ENCODE measurements around the gene CCDC144A.
"Not testable (repeated sequence)": the region's sequence is repeated elsewhere in the genome, so short reads cannot be mapped to it uniquely, and the experiment has no call there.

CCDC144A gene

DNA sequence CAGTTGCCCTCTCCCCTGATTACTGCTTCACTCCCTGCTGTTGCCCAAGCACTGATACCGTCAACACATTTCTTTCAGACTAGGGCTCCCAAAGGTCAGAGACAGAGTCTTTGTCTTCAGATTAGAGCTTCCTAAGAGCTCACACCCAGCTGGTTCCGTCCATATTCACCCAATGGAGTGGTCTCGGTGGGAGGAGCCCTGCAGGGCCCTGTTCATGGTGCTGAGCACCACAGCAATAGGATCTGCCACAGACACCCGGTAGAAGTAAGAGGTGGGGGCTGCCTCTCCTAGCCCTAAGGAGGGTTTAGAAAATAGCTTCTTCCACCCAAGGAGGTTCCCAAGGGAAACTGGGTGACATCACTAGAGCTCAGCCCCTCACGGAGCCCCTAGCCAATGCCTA lies 128.3 kb downstream of the CCDC144A start:
- no peak for DNase-seq (ENCODE audit: low spot score)

DNA sequence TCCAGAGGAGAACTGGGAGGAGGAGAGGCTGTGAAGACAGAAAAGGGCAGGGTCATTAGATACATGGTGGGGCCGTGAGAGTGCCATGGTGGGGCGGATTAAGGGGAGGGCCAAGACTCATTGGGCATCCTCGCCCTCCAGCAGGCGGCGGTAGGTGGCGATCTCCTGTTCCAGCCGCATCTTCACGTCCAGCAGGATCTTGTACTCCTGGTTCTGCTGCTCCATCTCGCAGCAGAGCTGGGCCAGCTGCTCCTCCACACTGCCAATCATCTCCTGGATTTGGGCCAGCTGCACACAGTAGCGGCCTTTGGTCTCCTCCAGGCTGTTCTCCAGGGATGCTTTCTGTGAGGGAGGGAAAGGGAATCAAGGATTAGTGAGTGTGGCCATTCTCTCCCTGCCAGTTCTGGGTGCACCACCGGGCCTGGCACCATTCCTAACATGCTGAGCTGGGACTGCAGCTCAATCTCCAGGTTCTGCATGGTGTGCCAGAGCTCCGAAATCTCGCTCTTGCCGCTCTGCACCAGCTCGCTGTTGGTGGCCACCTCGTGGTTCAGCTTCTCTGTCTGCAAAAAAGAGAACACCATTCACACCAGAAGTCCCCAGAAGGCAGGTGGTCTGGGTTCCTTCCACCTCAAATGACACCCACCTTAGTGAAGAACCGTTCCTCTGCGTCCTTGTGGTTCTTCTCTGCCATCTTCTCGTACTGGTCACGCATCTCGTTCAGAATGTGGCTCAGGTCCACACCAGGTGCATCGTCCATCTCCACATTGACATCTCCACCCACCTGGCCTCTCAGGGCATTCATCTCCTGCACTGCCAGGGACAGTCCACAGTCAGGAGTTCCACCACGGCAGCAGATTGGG lies 129.0 kb downstream of the CCDC144A start:
- no peak for DNase-seq (ENCODE audit: low spot score)

- no peak for DNase-seq (ENCODE audit: low spot score)
Measured at GRCh38 chr17:16820161-16820877, 130.3 kb downstream of the CCDC144A start.

DNA sequence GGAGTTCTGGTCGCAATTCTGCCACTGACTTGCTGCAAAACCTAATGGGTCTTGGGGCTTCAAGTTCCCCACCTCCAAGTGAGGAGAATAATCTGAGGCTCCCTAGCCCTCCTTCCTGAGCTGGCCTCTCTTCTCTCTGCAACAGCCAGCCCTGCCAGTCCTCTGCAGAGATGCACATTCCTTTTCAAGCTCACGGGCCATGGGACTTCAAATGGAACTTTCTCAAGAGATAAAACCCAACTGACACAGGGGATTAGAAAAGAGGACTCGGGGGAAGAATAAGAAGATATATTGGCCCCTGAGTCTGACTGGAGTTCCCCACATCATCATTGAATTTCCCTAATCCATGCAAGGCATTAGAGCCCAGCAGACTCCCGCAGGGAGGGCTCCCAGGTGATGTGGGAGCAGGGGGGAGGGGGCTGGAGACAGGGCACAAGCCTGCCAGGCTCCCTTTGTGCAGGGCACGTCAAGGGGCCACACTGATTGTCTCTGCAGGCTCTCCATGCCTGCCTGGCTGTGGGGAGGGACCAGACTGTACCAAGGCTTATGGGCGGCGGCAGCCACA lies 131.0 kb downstream of the CCDC144A start:
- no peak for DNase-seq (ENCODE audit: low spot score)

DNA sequence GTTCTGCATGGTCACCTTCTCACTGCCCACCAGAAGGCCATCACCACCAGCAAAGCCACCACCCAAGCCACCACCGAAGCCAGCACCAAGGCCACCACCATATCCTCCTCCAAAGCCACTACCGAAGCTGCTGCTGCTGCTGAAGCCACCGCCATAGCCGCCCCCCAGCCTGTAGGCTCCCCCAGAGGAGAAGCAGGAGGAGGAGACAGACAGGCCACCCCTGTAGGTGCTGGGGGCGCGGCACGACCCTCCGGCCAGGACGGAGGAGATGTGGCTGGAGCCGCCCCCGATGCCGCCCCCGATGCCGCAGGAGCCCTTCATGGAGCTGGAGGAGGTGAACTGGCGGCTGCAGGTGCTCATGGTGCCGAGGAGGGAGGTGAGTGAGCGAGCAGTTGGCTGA lies 132.1 kb downstream of the CCDC144A start:
- DNase-seq (ENCODE audit: low spot score), result not testable (repeated sequence)

DNA sequence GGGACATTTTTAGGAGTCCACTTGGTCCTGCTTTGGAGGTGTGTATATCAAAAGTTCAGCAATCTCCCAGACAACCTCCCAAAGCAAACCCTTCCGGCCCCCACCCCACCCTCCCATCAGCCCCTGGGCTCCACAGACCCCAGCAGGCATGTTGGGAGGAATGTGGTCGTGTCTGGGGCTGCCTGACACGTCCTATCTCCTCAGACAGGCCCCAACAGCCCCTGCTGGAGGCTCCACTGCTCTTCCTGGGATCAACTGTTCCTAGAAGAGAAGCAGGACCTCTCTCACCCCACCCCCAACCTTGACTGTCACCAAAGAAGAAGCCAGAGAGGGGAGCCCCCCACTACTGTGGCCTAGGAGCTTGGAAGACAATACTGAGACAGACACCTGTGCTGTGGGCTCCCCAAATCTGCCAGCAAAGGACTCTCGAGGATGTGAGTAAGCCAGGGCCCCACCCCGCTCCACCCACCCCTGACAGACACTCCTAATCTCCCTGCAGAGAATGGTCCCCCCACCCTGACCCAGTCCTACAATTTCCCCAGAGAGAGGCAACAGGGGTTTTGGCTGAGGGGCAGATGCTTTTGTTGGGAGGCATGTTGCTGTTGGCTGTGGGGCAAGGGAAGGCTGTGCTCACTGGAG lies 133.8 kb downstream of the CCDC144A start:
- not testable (repeated sequence) for DNase-seq (ENCODE audit: low spot score)

All from CD4-positive, alpha-beta T cell treated with Interleukin-6 at 100 ng/mL for 8 hours (primary cell).